Activated CD4-positive, alpha-beta T cell treated with anti-CD3 and anti-CD28 coated beads for 1 hour (primary cell): ENCODE results near the gene MMS22L.

Experiments
- DNase-seq: peaks from one replicate; pipeline ENCODE4 v3.0.0-alpha.2; 2020

The MMS22L gene, protein sequence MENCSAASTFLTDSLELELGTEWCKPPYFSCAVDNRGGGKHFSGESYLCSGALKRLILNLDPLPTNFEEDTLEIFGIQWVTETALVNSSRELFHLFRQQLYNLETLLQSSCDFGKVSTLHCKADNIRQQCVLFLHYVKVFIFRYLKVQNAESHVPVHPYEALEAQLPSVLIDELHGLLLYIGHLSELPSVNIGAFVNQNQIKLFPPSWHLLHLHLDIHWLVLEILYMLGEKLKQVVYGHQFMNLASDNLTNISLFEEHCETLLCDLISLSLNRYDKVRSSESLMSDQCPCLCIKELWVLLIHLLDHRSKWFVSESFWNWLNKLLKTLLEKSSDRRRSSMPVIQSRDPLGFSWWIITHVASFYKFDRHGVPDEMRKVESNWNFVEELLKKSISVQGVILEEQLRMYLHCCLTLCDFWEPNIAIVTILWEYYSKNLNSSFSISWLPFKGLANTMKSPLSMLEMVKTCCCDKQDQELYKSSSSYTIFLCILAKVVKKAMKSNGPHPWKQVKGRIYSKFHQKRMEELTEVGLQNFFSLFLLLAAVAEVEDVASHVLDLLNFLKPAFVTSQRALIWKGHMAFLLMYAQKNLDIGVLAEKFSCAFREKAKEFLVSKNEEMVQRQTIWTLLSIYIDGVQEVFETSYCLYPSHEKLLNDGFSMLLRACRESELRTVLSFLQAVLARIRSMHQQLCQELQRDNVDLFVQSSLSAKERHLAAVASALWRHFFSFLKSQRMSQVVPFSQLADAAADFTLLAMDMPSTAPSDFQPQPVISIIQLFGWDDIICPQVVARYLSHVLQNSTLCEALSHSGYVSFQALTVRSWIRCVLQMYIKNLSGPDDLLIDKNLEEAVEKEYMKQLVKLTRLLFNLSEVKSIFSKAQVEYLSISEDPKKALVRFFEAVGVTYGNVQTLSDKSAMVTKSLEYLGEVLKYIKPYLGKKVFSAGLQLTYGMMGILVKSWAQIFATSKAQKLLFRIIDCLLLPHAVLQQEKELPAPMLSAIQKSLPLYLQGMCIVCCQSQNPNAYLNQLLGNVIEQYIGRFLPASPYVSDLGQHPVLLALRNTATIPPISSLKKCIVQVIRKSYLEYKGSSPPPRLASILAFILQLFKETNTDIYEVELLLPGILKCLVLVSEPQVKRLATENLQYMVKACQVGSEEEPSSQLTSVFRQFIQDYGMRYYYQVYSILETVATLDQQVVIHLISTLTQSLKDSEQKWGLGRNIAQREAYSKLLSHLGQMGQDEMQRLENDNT

DNA sequence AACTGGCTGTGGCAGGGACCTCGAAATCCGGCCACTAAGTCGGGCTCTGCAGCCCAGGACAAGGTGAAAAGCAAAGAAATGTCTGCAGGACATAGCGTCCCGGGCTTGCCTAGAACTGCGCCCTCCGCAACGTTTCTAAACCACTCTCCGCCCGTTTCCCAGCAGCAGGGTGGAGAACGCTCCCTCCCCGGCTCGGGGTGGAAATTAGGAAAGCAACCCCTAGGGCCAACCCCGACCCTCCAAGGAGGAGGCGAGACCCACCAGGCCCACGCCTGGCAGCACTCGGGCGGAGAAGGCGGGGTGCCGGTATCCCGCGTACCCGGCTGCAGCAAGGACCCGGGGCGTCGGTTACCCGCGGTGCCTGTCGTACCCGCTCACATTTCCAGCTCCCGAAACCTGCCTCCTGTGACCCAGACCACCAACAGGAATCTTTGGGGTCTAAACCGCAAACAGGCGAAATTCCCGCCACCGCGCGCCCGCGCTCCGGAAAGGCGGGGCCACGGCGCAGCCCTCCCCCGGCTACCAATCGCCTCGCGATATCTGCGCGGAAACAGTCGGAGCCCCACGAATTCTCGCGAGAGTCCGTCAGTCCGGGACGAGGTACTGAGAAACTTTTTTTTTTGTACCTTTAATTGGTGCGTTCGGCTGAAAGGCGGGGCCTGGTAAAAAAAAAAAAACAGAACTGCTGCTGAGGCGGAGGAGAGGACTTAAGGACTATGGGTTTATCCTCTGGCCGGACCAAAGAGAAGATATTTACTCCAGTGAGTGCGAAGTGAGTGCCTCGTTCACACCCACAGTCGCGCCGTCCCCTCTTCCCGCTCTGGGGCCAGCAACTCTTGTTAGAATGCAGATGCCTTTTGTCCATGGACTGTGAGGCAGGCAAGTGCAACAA is at the start of gene MMS22L:
Gene MMS22L, minus strand, starts transcription at position 491 of the 892 bp plus-strand sequence. CDS start 739 bp downstream, outside the sequence.
- DNase-seq = peak; percentile 86

DNA sequence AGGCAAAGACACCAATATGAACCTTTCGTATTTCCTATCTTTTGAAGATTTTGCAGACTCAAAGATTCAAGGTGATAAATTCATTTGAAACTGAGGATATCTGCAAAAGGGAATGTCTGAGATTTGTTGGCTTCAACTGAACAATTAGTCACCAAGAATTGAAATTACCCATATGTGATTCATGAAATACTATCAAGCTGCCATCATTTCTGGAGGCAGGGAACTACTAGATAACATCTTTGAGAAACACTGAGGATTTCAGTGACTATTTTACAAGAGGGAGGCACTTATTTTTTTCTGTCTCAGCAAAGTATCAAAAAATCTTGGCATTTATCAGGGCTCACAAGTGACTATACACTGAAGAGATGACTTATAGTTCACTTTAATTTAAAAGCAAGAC is 39.8 kb upstream of the MMS22L start:
- no peak for DNase-seq

DNA sequence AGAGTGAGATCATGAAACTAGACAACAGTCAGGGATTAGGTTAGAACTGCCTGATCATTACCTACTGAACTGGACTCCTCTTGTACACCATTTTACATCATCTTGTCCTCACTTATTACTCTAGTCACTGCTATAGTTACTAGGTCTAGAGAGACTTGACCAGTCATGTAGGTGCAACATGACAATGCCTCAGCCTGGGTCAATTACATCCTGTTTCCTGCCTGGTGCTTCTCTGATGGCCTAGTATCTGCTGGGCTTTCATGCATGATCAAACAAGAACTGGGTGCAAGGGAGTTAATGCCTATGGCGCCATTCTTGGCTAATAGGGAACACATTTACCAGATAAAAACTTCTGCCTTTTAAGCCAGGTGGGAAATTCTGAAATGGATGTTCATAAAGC is 39.2 kb upstream of the MMS22L start:
- no peak for DNase-seq

DNA sequence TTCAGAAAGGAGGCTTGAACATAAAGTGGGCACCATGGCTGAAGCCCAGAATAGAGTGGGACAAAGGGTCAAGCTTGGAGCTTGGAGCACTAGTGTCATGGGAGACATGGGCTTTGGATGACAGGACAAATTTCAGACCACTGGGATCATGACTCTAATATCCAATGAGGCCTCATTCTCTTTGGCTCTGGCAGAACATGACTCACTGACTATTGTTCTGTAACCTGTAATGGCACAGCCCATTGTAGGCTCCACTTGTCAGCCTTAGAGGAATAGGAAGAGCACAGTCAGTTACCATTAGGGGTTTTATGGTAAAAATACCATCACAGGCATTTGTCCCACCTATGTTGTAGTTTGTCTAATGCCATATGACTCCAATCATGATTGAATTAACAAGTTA is 34.0 kb upstream of the MMS22L start:
- DNase-seq = no peak

DNA sequence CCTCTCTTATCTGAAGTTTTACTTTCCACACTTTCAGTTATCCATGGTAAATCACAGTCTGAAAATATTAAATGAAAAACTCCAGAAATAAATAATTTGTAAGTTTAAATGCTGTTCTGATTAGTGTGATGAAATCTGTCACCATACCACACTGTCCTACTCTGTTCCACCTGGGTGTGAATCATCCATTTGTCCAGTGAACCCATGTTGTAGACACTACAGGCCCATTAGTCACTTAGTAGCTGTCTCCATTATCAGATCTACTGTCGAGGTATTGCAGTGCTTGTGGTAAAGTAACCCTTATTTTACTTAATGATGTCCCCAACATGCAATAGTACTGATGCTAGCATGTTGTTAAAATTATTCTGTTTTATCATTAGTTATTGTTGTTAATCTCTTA is 29.2 kb upstream of the MMS22L start:
- DNase-seq = no peak

DNA sequence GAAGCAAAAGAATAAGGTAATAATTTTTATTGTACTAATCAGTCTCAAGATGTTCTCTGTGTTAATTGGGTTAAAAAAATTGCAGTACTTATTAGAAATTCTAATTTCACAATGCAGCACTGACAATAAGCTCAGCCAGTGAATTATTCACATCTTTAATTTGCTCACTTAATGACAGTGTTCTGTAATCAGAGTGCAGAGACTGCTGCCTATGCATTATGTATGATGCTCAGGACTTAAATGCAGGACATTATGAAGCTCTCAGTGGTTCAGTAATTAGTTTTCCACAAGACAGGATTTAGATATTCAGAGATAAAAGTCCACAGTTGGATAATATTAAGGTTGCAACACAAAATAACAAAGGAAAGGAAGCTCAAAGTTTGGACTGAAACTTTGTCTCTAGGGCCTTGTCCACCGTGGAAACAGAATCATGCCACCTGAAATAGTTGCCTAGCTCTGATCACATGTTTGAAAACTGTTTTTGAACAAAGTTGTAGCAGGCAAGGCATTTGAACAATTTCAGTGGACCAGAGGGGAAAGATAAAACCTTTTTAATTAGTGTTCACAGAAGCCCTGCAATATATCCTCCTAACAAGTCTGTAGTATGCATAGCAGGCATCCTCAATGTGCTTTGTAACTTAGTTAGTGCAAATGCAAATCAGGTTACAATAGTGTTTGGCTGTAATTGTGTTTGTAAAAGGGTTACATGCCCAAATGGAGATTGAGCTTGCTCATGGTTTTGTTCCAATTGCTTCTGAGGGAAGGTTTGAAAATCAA is 23.7 kb upstream of the MMS22L start:
- no peak for DNase-seq

DNA sequence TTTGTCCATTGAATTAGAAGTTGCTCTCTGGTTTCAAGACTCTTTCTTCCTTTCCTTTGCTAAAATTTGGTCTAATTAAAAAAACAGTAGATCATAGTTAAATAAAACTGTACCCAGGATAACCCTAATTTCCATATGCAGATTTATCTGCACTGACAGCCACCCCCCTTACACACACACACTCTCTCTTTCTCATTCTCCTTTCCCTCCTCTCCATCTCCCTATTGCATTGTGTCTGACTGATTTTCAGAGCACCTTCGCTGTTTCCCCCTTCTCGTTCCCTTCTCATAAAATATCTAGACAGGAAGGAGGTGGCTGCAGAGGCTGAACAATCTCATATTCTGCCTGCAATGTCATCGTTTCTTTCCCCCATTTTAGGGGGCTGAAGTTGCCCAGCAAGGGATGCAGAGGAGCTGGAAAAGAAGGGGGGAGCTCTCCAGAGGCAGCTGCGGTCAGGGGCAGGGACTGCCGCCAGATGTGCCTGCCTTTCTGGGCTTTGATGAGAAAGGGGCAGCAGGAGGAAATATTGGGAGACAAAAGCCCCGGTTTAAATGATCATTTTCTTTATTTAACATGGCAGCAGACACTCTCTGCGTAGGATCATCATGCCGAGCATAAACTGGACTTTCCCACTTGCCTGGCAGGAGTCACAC is 22.5 kb upstream of the MMS22L start:
- no peak for DNase-seq

DNA sequence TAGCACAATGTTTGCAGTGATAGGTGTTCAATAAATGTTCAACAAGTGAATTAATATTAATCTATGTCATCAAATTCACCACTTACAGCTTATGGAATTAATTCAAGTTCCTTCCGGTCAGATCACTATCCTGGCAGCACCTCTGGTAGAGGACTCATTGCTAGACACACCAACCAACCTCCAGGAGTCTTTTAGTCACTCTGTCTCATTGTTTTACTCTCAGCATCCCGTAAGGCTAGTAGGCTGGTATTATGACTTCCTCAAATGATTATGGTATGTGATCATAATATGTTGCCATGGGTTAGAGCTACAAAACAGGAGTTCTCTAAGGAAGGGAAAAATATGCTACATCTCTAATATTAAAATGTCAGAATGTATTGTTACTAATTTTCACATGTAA is 21.7 kb upstream of the MMS22L start:
- DNase-seq = no peak

DNA sequence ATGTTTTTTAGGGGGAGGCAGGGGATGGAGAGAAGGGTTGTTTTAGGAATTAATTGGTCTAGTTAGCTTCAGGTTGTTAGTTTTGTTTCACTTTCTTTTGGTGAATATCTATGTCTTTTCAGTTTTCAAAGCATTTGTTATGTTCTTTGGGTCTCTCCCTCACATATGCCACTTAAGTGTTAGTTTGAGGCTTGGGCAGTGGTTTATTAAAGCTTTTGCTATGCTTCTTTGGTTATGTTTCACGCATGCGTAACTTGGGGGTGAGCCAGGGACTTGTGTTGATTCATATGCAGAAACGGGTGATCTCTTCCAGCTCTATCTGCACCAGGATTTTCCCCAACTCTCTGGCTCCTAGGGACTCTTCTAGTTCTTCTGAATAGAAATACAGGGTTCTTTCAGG is 11.4 kb upstream of the MMS22L start:
- no peak for DNase-seq

DNA sequence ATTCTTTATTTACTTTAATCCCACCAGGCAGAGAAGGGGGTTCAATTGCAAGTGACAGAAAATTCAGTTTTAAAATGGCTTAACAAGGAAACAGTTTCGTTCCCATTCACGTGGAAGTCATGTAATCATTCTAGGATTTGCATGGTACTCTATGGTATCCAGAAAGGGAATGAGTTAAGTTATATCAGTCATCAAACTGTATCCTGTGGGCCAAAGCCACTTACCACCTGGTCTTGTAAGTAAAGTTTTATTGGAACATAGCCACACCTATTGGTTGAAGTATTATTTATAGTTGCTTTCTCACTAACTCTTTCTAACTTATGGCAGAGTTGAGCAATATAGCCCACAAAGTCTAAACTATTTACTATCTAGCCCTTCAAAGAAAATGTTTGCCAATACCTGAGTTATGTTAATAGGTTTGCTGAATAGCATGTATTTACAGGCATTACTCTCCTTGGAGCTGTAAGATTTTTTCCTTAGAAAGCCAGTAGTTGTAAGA is 10.2 kb upstream of the MMS22L start:
- DNase-seq = no peak

DNA sequence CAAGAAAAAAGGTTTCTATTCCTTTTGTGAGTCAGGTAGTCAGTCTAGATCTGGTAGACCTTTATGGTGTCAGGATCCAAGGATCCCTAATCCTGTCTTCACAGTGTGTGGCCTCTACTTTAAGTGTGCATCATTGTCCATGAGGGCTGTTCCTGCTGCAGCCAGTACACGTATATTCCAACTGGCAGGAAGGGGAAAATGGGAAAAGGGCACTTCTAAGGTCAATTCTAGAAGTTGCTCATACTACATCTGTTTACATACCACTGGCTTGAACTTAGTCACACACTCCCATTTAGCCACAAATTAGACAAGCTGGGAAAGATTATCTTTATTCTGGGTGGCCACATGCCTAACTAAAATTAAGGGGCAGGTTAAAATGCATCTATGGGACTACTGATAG is 9.7 kb upstream of the MMS22L start:
- no peak for DNase-seq

DNA sequence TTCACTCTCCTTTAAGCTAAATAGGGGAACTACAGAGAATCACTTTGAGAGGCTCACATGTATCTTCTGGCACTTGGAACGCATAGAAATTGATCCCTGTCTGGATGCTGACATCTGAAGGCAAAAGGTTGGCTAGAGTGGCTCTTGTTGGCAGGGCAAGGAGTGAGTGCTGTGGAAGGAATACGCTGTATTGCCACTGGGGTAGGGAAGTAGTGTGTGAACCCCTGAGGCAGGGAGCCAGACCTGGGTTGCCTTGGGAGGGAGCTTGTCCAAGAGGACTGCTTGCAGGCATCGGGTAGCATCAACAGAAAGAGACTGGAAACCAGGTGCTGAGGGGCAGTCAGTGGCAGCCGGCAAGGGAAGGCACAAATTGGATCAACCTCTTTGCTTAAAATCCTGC is 8.9 kb upstream of the MMS22L start:
- no peak for DNase-seq

DNA sequence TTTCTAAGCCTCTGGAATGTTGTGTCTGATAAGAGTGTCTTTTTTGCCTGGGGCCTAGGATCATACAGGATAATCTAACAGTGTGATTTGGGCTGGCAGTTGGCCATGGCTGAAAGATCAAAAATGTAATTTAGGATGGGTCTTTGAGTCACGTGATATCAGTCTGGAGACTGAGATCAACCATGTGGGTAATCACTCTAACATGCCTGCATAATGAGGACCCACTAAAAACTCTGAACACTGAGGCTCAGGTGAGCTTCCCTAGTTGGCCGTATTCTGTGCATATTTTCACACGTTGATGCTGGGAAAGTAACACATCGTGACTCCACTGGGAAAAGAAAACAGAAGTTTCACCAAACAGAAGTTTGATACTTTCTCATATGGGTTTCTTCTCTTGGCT is 6.3 kb upstream of the MMS22L start:
- no peak for DNase-seq

DNA sequence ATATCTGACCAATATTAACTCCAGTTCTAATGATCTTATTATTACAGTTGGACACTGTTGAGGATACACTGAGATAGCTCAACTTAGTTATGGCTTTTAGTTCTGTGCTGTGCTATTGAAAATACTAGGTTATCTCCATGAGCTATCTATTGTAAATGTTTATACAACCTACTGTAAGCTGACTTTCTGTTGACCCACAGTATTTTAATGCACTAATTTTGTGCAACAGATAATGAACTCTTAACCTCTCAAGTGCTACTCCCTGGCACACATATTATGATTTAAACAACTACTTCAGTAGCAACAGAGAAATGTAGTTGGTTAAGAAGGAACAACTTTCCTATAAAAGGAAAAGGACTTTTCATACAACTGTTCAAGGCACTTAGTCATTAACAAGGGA is 5.2 kb upstream of the MMS22L start:
- DNase-seq = no peak

DNA sequence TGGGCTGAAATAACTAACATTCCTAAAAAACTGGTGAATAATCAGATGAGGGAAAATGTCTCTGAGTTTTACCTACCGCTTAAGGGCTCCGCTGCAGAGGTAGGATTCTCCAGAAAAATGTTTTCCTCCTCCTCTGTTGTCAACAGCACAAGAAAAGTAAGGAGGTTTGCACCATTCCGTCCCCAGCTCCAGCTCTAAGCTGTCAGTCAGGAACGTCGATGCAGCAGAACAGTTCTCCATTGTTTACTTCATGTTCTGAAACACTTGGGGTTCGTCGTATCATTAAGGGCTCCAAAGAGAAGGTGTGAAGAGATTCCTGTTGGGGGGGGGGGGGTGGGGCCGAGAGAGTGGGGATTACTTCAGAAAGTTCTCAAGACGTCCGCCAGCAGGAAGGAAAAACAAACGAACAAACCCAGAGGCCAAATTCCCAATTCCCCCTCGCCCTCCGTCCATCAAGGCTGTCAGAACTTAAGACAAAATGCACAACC is 734 bp downstream of the MMS22L start:
- DNase-seq = no peak

DNA sequence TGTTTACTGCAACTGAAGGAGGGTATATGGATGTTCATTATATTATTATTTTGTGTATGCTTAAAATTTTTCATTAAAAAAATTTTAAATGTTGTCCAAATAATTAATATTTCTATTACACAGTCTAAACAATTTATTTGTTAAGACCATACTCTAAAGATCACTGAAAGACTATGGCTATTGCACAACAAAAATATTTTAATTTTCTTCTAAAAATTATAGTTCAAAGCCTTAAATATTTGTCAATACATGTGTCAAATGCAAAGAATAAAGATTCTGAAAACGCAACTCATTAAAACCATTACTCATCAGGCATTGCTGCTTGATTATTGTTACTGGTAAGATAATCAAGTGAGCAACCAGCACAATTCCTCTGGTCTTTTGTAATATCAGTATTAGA is 2.2 kb downstream of the MMS22L start:
- no peak for DNase-seq

DNA sequence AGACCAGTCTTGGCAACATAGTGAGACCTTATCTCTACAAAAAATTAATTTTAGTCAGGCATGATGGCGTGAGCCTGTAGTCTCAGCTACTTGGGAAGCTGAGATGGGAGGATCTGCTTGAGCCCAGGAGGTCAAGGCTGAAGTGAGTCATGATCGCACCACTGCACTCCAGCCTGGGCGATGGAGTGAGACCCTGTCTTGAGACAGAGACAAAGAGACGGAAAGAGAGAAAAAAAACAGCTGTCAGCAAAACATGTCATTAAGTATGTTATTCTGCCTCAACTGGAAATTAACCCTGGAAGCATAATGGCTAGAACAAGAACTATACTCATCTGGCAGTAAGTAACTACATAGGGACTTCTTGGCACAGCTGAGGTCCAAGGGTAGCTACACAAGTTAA is 7.2 kb downstream of the MMS22L start:
- no peak for DNase-seq

DNA sequence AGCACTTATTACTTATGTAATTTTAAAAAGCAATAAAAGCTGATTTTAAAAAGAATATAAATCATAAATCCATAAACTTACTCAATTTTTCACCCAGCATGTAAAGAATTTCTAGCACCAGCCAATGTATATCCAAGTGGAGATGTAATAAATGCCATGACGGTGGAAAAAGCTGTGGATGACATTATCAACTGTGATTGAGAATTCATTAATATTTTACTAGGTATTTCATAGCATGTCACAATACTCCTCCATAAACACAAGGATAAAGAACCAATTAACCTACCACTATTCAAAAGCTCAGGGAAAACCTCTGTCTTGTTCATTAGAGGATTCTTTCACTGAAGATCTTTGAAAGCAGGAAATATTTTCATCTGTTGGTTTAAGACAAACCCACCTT is 13.2 kb downstream of the MMS22L start:
- DNase-seq = no peak

DNA sequence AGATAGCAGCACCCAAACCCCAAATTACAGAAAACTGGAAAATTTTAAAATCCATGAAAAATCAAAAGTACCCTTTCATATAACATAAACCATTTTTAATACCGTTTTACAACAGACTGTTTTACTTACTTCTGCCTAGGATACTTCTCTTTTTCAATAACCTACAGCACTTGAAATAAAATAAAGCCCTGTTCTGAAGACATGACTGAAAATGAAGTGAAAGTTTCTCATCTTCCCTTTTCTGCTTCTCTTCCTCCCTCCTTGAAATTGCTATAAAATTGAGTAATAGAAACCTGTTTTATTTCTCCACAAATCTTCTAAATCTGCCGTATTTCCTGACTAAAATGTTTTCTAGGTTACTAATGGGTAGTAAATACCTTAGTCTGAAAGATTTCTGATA is 20.3 kb downstream of the MMS22L start:
- DNase-seq = no peak

DNA sequence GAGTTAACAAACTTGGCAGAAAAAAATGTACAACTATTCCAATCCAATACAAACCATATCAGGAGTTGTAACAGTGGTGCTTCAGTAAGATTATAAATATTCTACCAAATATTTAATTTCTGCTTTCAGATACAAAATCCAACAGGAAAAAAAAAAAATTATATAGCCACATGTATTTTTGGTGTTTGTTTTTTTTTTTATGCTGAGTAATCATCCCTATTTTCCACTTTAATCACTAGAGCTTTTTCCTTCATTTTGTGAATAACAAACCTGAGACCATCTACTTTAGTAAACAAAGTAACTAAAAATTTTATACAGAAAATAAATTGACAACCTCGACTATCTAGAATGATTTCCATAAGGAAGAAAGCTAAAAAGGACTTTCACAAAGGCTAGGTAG is 36.2 kb downstream of the MMS22L start:
- DNase-seq = no peak

DNA sequence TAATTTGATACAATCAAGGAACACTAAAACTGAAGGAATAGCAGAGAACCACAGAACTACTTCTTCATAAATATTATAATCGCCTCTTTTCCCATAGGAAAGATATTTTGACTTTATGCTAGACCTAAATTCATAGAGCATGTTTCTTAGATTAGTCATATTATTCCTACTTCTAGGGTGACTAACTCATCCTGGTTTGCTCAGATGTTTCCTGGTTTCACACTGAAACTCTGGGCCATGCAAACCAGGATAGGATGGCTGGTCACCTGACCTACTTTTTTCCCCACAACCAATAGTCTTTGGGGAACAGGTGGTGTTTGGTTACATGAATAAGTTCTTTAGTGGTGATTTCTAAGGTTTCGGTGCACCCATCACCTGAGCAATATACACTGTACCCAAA is 42.8 kb downstream of the MMS22L start:
- DNase-seq = no peak
